GM18505 (cell line): Measurements from ENCODE around the gene CACNB3.

ENCODE experiments used
- ATAC-seq: cut with Tn5 transposase; IDR thresholded peaks from one replicate; pipeline ENCODE4 v1.9.1; 2021; ENCODE audit not compliant: unreplicated experiment
- POLR2A ChIP-seq: IDR thresholded peaks from 4 replicates; pipeline ENCODE4 v1.6.1; 2011; ENCODE audit warnings: borderline replicate concordance; ENCODE audit not compliant: insufficient read depth, insufficient read length; ENCODE audit errors: extremely low read depth

CACNB3 gene

DNA sequence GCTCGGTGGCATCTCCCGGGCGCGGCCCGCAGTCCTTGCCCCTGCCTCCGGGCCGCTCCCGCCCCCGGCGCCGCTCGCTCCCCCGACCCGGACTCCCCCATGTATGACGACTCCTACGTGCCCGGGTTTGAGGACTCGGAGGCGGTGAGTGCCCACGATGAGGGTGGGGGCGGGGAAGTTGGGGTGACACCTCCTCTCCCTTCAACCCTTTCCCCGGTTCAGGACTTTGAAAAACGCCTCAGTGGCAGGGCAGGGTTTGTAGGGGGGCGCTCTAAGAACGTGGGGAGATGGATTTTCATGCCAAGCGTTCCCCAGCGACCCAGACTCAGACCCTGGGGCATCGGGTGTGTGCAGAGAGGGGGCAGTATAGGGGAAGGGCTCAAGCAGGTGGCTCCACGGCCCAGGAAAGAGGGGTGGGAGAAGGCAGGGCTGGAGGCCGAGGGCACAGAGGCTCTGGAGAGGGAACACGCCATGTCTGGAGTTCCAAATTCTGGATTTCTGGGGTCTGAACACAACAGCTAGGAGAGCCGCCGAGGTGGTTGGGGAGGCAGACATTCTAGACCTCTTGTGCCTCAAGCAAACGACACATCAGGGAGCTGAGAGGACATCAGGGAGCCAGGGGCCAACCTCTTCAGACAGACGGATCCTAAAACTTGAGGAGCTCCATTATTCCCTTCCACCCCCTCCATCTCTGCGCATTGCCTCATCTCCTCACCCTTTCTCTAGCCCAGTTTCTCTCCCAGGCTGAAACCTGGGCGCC, 715 bp downstream of the CACNB3 start:
- TF ChIP-seq POLR2A = no peak
- ATAC-seq = no peak

GRCh38 chr12:48819986-48820725, 1.9 kb downstream of the CACNB3 start:
- no peak for ATAC-seq
- TF ChIP-seq POLR2A = no peak

GRCh38 chr12:48822139-48822538, 3.8 kb downstream of the CACNB3 start:
- TF ChIP-seq POLR2A = no peak
- no peak for ATAC-seq

- ATAC-seq = no peak
- no peak for TF ChIP-seq POLR2A
Observed at GRCh38 chr12:48822711-48823110, 4.4 kb downstream of the CACNB3 start.

GRCh38 chr12:48823281-48823680, 5.0 kb downstream of the CACNB3 start:
- TF ChIP-seq POLR2A = no peak
- ATAC-seq = no peak

DNA sequence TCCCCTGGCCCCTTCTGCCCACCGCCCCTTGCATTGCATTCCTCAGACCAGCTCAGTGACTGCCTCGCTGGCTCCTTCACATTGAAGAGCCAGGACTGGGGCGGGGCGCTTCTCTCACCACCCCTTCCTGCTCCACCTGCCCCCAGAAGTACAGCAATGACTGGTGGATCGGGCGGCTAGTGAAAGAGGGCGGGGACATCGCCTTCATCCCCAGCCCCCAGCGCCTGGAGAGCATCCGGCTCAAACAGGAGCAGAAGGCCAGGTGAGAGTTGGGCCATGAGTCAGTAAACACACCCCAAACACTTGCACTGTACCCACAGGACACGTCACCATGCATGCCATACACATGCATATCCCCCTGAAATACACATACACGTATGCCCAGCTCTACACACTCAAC, 5.8 kb downstream of the CACNB3 start:
- TF ChIP-seq POLR2A = no peak
- no peak for ATAC-seq

- no peak for TF ChIP-seq POLR2A
- ATAC-seq = no peak
Observed at GRCh38 chr12:48824905-48825304, 6.6 kb downstream of the CACNB3 start.

GRCh38 chr12:48826209-48826855, 8.0 kb downstream of the CACNB3 start:
- ATAC-seq = no peak
- no peak for TF ChIP-seq POLR2A

DNA sequence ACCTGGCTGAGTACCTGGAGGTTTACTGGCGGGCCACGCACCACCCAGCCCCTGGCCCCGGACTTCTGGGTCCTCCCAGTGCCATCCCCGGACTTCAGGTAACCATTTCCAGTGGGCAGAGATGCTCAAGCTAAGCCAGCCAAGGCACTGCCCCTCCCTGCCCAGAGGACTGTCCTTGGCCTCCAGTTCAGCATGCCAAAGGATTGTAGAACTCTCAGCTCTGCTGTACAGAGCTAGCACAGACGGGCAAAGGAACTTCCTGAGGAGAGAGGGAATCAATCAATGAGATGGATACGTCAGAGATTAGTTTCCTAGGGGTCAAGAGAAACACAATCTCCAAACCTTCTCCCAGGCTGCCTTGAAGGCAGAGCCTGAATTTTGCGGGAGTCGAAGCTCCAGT, 8.7 kb downstream of the CACNB3 start:
- no peak for TF ChIP-seq POLR2A

DNA sequence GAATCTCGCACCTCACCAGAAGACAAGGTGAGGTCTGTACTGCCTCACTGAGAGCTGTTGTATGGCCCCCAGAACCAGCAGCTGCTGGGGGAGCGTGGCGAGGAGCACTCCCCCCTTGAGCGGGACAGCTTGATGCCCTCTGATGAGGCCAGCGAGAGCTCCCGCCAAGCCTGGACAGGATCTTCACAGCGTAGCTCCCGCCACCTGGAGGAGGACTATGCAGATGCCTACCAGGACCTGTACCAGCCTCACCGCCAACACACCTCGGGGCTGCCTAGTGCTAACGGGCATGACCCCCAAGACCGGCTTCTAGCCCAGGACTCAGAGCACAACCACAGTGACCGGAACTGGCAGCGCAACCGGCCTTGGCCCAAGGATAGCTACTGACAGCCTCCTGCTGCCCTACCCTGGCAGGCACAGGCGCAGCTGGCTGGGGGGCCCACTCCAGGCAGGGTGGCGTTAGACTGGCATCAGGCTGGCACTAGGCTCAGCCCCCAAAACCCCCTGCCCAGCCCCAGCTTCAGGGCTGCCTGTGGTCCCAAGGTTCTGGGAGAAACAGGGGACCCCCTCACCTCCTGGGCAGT, 9.3 kb downstream of the CACNB3 start:
- ATAC-seq = no peak
- TF ChIP-seq POLR2A = no peak

More for the DNA sequence above, 8.7 kb downstream of the CACNB3 start:
- no peak for ATAC-seq

DNA sequence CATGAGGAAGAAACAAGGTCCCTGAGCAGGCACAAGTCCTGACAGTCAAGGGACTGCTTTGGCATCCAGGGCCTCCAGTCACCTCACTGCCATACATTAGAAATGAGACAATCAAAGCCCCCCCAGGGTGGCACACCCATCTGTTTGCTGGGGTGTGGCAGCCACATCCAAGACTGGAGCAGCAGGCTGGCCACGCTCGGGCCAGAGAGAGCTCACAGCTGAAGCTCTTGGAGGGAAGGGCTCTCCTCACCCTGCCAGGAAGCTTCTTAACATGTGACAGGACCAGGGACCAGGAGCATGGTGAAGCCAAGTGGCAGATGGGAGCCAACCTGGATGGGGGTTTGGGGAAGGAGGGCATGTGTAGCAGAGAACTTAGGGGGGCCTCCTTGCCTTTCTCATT, 10.0 kb downstream of the CACNB3 start:
- no peak for TF ChIP-seq POLR2A
- no peak for ATAC-seq

DNA sequence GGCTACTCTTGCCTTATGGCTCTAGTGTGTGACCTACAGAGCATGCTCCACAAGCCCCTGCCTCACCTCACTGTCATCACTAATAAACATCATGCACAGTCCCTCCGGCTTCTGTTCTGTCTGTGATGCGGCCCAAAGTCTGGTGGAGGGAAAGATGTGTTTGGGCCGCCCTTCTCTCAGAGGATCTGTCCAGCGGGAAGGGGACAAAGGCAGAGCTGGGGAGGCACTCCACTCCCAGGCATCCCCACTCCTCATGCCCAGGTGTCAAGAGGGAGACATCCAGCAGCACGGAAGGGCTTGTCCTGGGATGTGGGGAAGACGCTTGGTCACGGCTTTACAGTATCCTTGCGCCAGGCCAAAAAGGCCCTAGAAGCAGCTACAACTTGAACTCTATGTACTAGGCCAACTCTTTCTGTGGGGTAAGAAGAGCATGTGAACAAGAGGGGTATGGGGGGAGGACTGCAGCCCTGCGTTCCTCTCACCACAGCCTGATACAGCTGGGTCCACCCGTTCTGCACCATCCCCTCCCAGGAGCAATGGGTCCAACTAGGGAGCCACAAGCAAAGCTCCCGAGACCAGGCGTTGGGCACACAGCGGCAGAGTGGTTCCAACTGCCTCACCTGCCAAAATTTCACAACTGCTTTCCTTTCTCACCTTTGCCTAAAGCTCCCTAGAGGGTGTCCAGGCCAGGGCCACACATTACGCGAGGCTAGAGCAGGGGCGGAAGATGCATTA, 10.7 kb downstream of the CACNB3 start:
- no peak for ATAC-seq
- no peak for TF ChIP-seq POLR2A

- no peak for TF ChIP-seq POLR2A
- no peak for ATAC-seq
Observed at GRCh38 chr12:48831257-48831656, 13.0 kb downstream of the CACNB3 start.

GRCh38 chr12:48832321-48833060, 14.2 kb downstream of the CACNB3 start:
- ATAC-seq = no peak
- TF ChIP-seq POLR2A = no peak
